ENCODE data around the gene USP40.
A peak's percentile ranks its signal among the peaks of the same experiment; 100 is the strongest.

Gene USP40

GRCh38 chr2:233528182-233528581 is 38.4 kb downstream of the USP40 start:
- Histone ChIP-seq H3K9ac (ENCODE audit: low read length) (no peak overlapping the region), H3K36me3 (ENCODE audit: low read length) (no peaks in the 10 kb centered on the region), H2AFZ (ENCODE audit: low read depth, low read length, severe bottlenecking) (no peak overlapping the region), H3K9me3 (ENCODE audit: insufficient read depth, low read length) (no peaks in the 10 kb centered on the region), H3K27ac (ENCODE audit: low read depth, low read length) (no peak overlapping the region), H3K9me2 (replicated peaks; ENCODE audit: insufficient read depth, low read length) (no peaks in the 10 kb centered on the region), H4K20me1 (ENCODE audit: low read depth, low read length) (no peaks in the 10 kb centered on the region), H3K4me2 (ENCODE audit: low read depth, low read length, poor library complexity, severe bottlenecking) (no peak overlapping the region), H3K4me3 (ENCODE audit: insufficient read depth, low read length, poor library complexity, severe bottlenecking) (no peak overlapping the region), H3K79me2 (ENCODE audit: insufficient read depth, low read length) (no peaks in the 10 kb centered on the region), H3K27me3 (ENCODE audit: low read length) (no peaks in the 10 kb centered on the region), H3F3A (ENCODE audit: insufficient read depth) (no peaks in the 10 kb centered on the region)
- TF ChIP-seq, protein P1, sequence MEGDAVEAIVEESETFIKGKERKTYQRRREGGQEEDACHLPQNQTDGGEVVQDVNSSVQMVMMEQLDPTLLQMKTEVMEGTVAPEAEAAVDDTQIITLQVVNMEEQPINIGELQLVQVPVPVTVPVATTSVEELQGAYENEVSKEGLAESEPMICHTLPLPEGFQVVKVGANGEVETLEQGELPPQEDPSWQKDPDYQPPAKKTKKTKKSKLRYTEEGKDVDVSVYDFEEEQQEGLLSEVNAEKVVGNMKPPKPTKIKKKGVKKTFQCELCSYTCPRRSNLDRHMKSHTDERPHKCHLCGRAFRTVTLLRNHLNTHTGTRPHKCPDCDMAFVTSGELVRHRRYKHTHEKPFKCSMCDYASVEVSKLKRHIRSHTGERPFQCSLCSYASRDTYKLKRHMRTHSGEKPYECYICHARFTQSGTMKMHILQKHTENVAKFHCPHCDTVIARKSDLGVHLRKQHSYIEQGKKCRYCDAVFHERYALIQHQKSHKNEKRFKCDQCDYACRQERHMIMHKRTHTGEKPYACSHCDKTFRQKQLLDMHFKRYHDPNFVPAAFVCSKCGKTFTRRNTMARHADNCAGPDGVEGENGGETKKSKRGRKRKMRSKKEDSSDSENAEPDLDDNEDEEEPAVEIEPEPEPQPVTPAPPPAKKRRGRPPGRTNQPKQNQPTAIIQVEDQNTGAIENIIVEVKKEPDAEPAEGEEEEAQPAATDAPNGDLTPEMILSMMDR (IDR thresholded peaks at IDR 0.05; ENCODE audit: insufficient read depth, low read length, poor library complexity, severe bottlenecking): no peak
- no peak for TF ChIP-seq EZH2phosphoT487 (conservative IDR thresholded peaks at IDR 0.05; ENCODE audit: low read length)

GRCh38 chr2:233525791-233526190 is 40.8 kb downstream of the USP40 start:
- Histone ChIP-seq H3K9me3 (ENCODE audit: insufficient read depth, low read length) (no peaks in the 10 kb centered on the region), H3K9me2 (replicated peaks; ENCODE audit: insufficient read depth, low read length) (no peaks in the 10 kb centered on the region), H3K27me3 (ENCODE audit: low read length) (no peaks in the 10 kb centered on the region), H3K4me2 (ENCODE audit: low read depth, low read length, poor library complexity, severe bottlenecking) (no peak overlapping the region), H3K4me3 (ENCODE audit: insufficient read depth, low read length, poor library complexity, severe bottlenecking) (no peak overlapping the region), H3K36me3 (ENCODE audit: low read length) (no peaks in the 10 kb centered on the region), H4K20me1 (ENCODE audit: low read depth, low read length) (no peaks in the 10 kb centered on the region), H3F3A (ENCODE audit: insufficient read depth) (no peaks in the 10 kb centered on the region), H3K27ac (ENCODE audit: low read depth, low read length) (no peak overlapping the region), H3K9ac (ENCODE audit: low read length) (no peak overlapping the region), H3K79me2 (ENCODE audit: insufficient read depth, low read length) (no peaks in the 10 kb centered on the region), H2AFZ (ENCODE audit: low read depth, low read length, severe bottlenecking) (no peak overlapping the region)
- no peak for TF ChIP-seq EZH2phosphoT487 (conservative IDR thresholded peaks at IDR 0.05; ENCODE audit: low read length)
- TF ChIP-seq, protein P1 (IDR thresholded peaks at IDR 0.05; ENCODE audit: insufficient read depth, low read length, poor library complexity, severe bottlenecking): no peak

DNA sequence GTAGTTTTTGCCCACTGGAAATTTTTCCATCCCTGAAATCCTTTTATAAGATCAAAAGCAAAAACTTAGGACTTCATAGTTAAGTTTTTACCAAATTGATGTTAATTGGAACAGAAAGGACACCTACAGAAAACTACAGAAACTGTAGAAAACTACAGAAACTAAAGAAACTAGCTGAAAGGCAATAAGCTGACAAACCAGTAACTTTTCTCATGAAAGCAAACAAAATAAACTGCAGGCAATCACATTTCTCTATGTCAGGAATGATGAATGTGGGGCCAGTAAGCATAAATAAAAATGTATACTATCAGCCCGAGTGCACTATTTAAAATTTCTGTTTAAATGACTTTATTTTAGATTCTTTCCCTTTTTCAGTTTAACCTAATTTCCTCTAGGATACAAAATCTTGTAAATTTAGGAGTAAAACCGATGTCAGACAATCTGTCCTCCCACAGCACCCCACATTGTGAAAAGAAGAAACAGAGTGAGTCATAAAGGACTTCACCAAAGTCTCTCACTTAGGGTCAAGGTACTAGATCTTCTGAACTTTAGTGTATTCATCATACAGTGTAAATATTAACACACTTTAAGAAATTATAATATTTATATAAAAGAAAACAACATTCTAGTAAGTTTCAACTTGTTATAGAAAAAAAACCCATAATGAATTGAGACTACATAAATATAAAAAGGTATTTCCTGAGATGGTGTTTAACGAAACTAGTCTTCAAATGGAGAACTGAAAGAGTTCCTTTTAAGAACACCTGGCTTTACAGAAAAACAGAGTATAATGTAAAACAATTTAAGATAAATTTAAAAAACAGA is 46.6 kb downstream of the USP40 start:
- no peaks in the 10 kb centered on the region for H3K27me3 ChIP-seq (ENCODE audit: low read length)
- peak overlapping the region; percentile 33 for H3K4me3 ChIP-seq (ENCODE audit: insufficient read depth, low read length, poor library complexity, severe bottlenecking)
- no peaks in the 10 kb centered on the region for H4K20me1 ChIP-seq (ENCODE audit: low read depth, low read length)
- H3K9ac ChIP-seq (ENCODE audit: low read length): peak overlapping the region; percentile 36
- H3K4me2 ChIP-seq (ENCODE audit: low read depth, low read length, poor library complexity, severe bottlenecking): peak overlapping the region; percentile 81
- TF ChIP-seq, protein P1 (IDR thresholded peaks at IDR 0.05; ENCODE audit: insufficient read depth, low read length, poor library complexity, severe bottlenecking): no peak
- H3K9me2 ChIP-seq (replicated peaks; ENCODE audit: insufficient read depth, low read length): no peaks in the 10 kb centered on the region
- peaks cover 7% of the 10 kb centered on the region; the same call in 1 of the 2 replicates for H3F3A ChIP-seq (ENCODE audit: insufficient read depth)
- H3K79me2 ChIP-seq (ENCODE audit: insufficient read depth, low read length): no peaks in the 10 kb centered on the region
- H2AFZ ChIP-seq (ENCODE audit: low read depth, low read length, severe bottlenecking): no peak overlapping the region
- no peaks in the 10 kb centered on the region for H3K36me3 ChIP-seq (ENCODE audit: low read length)
- H3K27ac ChIP-seq (ENCODE audit: low read depth, low read length): peak overlapping the region; percentile 82
- H3K9me3 ChIP-seq (ENCODE audit: insufficient read depth, low read length): no peaks in the 10 kb centered on the region
